HUES6 (cell line): Measurements from ENCODE around the gene CHRNB2.

Source experiments
- H3K27ac ChIP-seq: 2 replicates; pipeline ENCODE4 v1.7.0; 2013; ENCODE audit warnings: low read depth, mild to moderate bottlenecking, low read length, inconsistent platforms
- H3K27me3 ChIP-seq: 2 replicates; pipeline ENCODE4 v1.6.1; 2013; ENCODE audit warnings: low read length; ENCODE audit not compliant: control insufficient read depth, insufficient read depth
- H3K36me3 ChIP-seq: 2 replicates; pipeline ENCODE4 v1.6.1; 2013; ENCODE audit warnings: low read length; ENCODE audit not compliant: control insufficient read depth, insufficient read depth
- H3K4me1 ChIP-seq: 2 replicates; pipeline ENCODE4 v1.6.1; 2013; ENCODE audit warnings: low read length; ENCODE audit not compliant: control insufficient read depth, insufficient read depth
- H3K4me3 ChIP-seq: 2 replicates; pipeline ENCODE4 v1.5.1; 2013; ENCODE audit warnings: low read depth, low read length
- H3K9ac ChIP-seq: one replicate; pipeline ENCODE4 v1.6.1; 2013; ENCODE audit warnings: mild to moderate bottlenecking, low read length
- H3K9me3 ChIP-seq: 2 replicates; pipeline ENCODE4 v1.6.1; 2013; ENCODE audit warnings: low read depth, low read length; ENCODE audit not compliant: control insufficient read depth, insufficient read depth

Gene CHRNB2

GRCh38 chr1:154614247-154614646, 46.7 kb downstream of the CHRNB2 start:
- no peak overlapping the region for H3K4me3 ChIP-seq
- H3K9me3 ChIP-seq = no peaks in the 10 kb centered on the region
- H3K27me3 ChIP-seq = no peaks in the 10 kb centered on the region
- H3K36me3 ChIP-seq = no peaks in the 10 kb centered on the region
- no peak overlapping the region for H3K27ac ChIP-seq
- H3K4me1 ChIP-seq = peaks cover 61% of the 10 kb centered on the region
- H3K9ac ChIP-seq = no peak overlapping the region

- Histone ChIP-seq H3K4me3 (no peak overlapping the region), H3K9ac (no peak overlapping the region), H3K4me1 (peaks cover 54% of the 10 kb centered on the region), H3K9me3 (no peaks in the 10 kb centered on the region), H3K36me3 (no peaks in the 10 kb centered on the region), H3K27ac (no peak overlapping the region), H3K27me3 (no peaks in the 10 kb centered on the region)
Observed at GRCh38 chr1:154614901-154615300, 47.3 kb downstream of the CHRNB2 start.

GRCh38 chr1:154615411-154615810, 47.8 kb downstream of the CHRNB2 start:
- Histone ChIP-seq H3K36me3 (no peaks in the 10 kb centered on the region), H3K27ac (no peak overlapping the region), H3K4me1 (peaks cover 49% of the 10 kb centered on the region), H3K9ac (no peak overlapping the region), H3K27me3 (no peaks in the 10 kb centered on the region), H3K4me3 (no peak overlapping the region), H3K9me3 (no peaks in the 10 kb centered on the region)

- Histone ChIP-seq H3K27ac (peak overlapping the region; percentile 29; the same call in 1 of the 2 replicates), H3K36me3 (no peaks in the 10 kb centered on the region), H3K4me1 (peaks cover 39% of the 10 kb centered on the region), H3K9me3 (no peaks in the 10 kb centered on the region), H3K27me3 (no peaks in the 10 kb centered on the region), H3K4me3 (no peak overlapping the region), H3K9ac (no peak overlapping the region)
Observed at GRCh38 chr1:154616659-154617345, 49.2 kb downstream of the CHRNB2 start.

- H3K36me3 ChIP-seq = peaks cover 6% of the 10 kb centered on the region; the same call in 1 of the 2 replicates
- H3K4me3 ChIP-seq = no peak overlapping the region
- peaks cover 35% of the 10 kb centered on the region for H3K4me1 ChIP-seq
- no peak overlapping the region for H3K9ac ChIP-seq
- H3K9me3 ChIP-seq = no peaks in the 10 kb centered on the region
- H3K27me3 ChIP-seq = no peaks in the 10 kb centered on the region
- no peak overlapping the region for H3K27ac ChIP-seq
Observed at GRCh38 chr1:154619181-154619948, 51.8 kb downstream of the CHRNB2 start.

GRCh38 chr1:154620751-154621150, 53.2 kb downstream of the CHRNB2 start:
- no peak overlapping the region for H3K4me3 ChIP-seq
- no peaks in the 10 kb centered on the region for H3K9me3 ChIP-seq
- H3K9ac ChIP-seq = no peak overlapping the region
- H3K27ac ChIP-seq = no peak overlapping the region
- H3K27me3 ChIP-seq = no peaks in the 10 kb centered on the region
- peaks cover 24% of the 10 kb centered on the region for H3K4me1 ChIP-seq
- peaks cover 13% of the 10 kb centered on the region; the same call in 1 of the 2 replicates for H3K36me3 ChIP-seq

- H3K27me3 ChIP-seq = no peaks in the 10 kb centered on the region
Observed at GRCh38 chr1:154621875-154622274, 54.3 kb downstream of the CHRNB2 start.

GRCh38 chr1:154622503-154623039, 55.0 kb downstream of the CHRNB2 start:
- H3K27ac ChIP-seq = no peak overlapping the region

More at GRCh38 chr1:154621875-154622274, 54.3 kb downstream of the CHRNB2 start:
- Histone ChIP-seq H3K9me3 (no peaks in the 10 kb centered on the region), H3K27ac (no peak overlapping the region), H3K4me3 (no peak overlapping the region), H3K36me3 (peaks cover 13% of the 10 kb centered on the region; the same call in 1 of the 2 replicates), H3K4me1 (peaks cover 18% of the 10 kb centered on the region), H3K9ac (no peak overlapping the region)

GRCh38 chr1:154623358-154623757, 55.8 kb downstream of the CHRNB2 start:
- Histone ChIP-seq H3K4me1 (peaks cover 11% of the 10 kb centered on the region), H3K4me3 (no peak overlapping the region), H3K36me3 (peaks cover 13% of the 10 kb centered on the region; the same call in 1 of the 2 replicates), H3K27ac (no peak overlapping the region), H3K9ac (no peak overlapping the region), H3K9me3 (no peaks in the 10 kb centered on the region), H3K27me3 (no peaks in the 10 kb centered on the region)

More at GRCh38 chr1:154622503-154623039, 55.0 kb downstream of the CHRNB2 start:
- Histone ChIP-seq H3K9me3 (no peaks in the 10 kb centered on the region), H3K36me3 (peaks cover 13% of the 10 kb centered on the region; the same call in 1 of the 2 replicates), H3K4me3 (no peak overlapping the region), H3K27me3 (no peaks in the 10 kb centered on the region), H3K9ac (no peak overlapping the region), H3K4me1 (peaks cover 11% of the 10 kb centered on the region)

- Histone ChIP-seq H3K4me1 (peaks cover 11% of the 10 kb centered on the region), H3K4me3 (no peak overlapping the region), H3K36me3 (peaks cover 13% of the 10 kb centered on the region; the same call in 1 of the 2 replicates), H3K27ac (no peak overlapping the region), H3K9ac (no peak overlapping the region), H3K27me3 (no peaks in the 10 kb centered on the region), H3K9me3 (peaks cover 3% of the 10 kb centered on the region; the same call in 1 of the 2 replicates)
Observed at GRCh38 chr1:154624746-154625643, 57.4 kb downstream of the CHRNB2 start.
